ENCODE results near the gene ZBTB8A.

- TF ChIP-seq CTCF (IDR thresholded peaks at IDR 0.05) (no peak), SMC3 (IDR thresholded peaks at IDR 0.05; ENCODE audit: low read depth, low read length) (no peak), CHD2 (IDR thresholded peaks at IDR 0.05; ENCODE audit: low read length, partially characterized antibody) (no peak)
Observed at GRCh38 chr1:32609180-32609579, 70.0 kb downstream of the ZBTB8A start.

Data from SK-N-SH (cell line).